K562 (cell line): ENCODE results near the gene TRIP6.

Experiments used
- MTA2 ChIP-seq: fragments of 450-650 bp; IDR thresholded peaks from 2 replicates; pipeline ENCODE4 v1.6.1; 2016; ENCODE audit warnings: low read depth
- POLR2AphosphoS5 ChIP-seq: IDR thresholded peaks from 2 replicates; pipeline ENCODE4 v1.6.1; 2011; ENCODE audit warnings: mild to moderate bottlenecking, low read depth, low read length, moderate library complexity; ENCODE audit not compliant: control insufficient read depth, insufficient read depth
- RNF2 ChIP-seq: sonication (generic); IDR thresholded peaks from 2 replicates; pipeline ENCODE4 v1.6.1; 2016
- TEAD1 ChIP-seq, 2 experiments: fragments of 450-650 bp in 1 of 2; sonication (generic) in 1 of 2; formaldehyde crosslinking; IDR thresholded peaks; 2 replicates each; pipeline versions ENCODE4 v1.4.0 to v1.8.0; 2020 to 2022; ENCODE audit warnings: mild to moderate bottlenecking in 2 of 2, missing genetic modification reagents in 1 of 2

DNA sequence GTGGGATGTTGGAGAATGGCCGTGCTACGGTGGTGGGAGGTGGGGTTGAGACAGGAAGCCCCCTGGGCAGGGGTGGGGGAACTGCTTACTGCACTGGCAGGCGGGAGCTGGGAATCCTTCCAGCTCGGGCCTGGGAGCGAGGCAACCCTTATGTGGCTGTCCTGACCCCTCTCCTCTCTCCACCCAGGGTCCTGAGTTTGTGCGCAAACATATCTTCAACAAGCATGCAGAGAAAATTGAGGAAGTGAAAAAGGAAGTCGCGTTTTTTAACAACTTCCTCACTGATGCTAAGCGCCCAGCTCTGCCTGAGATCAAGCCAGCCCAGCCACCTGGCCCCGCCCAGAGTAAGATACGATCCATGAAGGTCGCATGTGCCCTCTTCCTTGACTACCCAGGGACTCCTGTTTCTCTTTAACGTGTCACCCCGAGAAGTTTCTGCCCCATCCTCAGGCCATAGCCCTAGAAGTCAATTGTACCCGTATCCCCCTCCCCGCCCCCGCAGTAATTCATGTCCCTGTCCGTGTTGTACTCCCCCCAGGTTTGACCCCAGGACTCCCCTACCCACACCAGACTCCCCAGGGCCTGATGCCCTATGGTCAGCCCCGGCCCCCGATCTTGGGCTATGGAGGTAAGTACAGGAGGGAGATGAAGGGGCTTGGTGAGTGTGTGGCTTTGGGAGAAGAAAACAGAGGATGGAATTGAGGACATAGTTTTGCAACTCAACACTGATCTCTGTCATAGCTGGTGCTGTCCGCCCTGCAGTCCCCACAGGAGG, 20.5 kb downstream of the TRIP6 start:
- TF ChIP-seq MTA2, result no peak
- TF ChIP-seq TEAD1 (CRISPR knock-in tag; IDR thresholded peaks at IDR 0.05), result no peak
- TF ChIP-seq POLR2AphosphoS5, result 0 out of 2 replicates have a peak, but pooled peaks have one; percentile 23
- TF ChIP-seq RNF2, result no peak
